ENCODE results near the gene EMILIN3. TPM values are rescaled to one million over a fixed set of nuclear protein-coding genes. Genes with fewer than 3 reads are reported as not detected.

EMILIN3 gene
- total and polyA plus RNA-seq, 2 of the 8 experiments (the other 6 are each of a cell fraction or from before 2014, with no cell fraction given), result 3.8 to 5.2 TPM

- TF ChIP-seq RXRA (IDR thresholded peaks at IDR 0.05; ENCODE audit: insufficient read depth, low read depth, low read length), result no peak
- peak; percentile 49 for TF ChIP-seq EZH2 (IDR thresholded peaks at IDR 0.05; ENCODE audit: low read depth, low read length, severe bottlenecking)
- peak; percentile 80 for TF ChIP-seq KDM4A (IDR thresholded peaks at IDR 0.05; ENCODE audit: low read depth, low read length, severe bottlenecking)
- TF ChIP-seq CEBPB (IDR thresholded peaks at IDR 0.05; ENCODE audit: low read depth, low read length), result no peak
- TF ChIP-seq PHF8 (conservative IDR thresholded peaks at IDR 0.05; ENCODE audit: low read depth, low read length), result no peak
- TF ChIP-seq ASH2L (IDR thresholded peaks at IDR 0.05; ENCODE audit: low read length), result peak; percentile 37
- no peak for TF ChIP-seq CHD2 (IDR thresholded peaks at IDR 0.05; ENCODE audit: low read length)
- no peak for TF ChIP-seq NANOG (IDR thresholded peaks at IDR 0.05; ENCODE audit: insufficient read depth, low read depth, low read length, poor library complexity, severe bottlenecking)
- no peak for TF ChIP-seq SP1 (IDR thresholded peaks at IDR 0.05; ENCODE audit: low read depth, low read length)
- TF ChIP-seq FOSL1 (IDR thresholded peaks at IDR 0.05; ENCODE audit: insufficient read depth, low read depth, low read length), result no peak
- no peak for TF ChIP-seq SRF (IDR thresholded peaks at IDR 0.05; ENCODE audit: low read depth, low read length)
- TF ChIP-seq SP2 (IDR thresholded peaks at IDR 0.05; ENCODE audit: low read length), result no peak
- no peak for TF ChIP-seq SIX5 (IDR thresholded peaks at IDR 0.05; ENCODE audit: low read depth, low read length)
- no peak for TF ChIP-seq ATF2 (IDR thresholded peaks at IDR 0.05; ENCODE audit: low read length)
- no peak for TF ChIP-seq GTF2F1 (IDR thresholded peaks at IDR 0.05; ENCODE audit: borderline replicate concordance, low read depth, low read length)
- TF ChIP-seq USF2 (IDR thresholded peaks at IDR 0.05; ENCODE audit: low read length), result no peak
Observed at GRCh38 chr20:41366546-41367392, at the start of gene EMILIN3 (continued).

Measured in H1 (cell line).